Peyer's patch (tissue), 4 donors: ENCODE results near the gene TMEFF2. TPM values are rescaled to one million over a fixed set of nuclear protein-coding genes. Genes with fewer than 3 reads are reported as not detected.

Experiments used
- DNase-seq, 3 donors: peaks; one replicate each; pipeline ENCODE4 v3.0.0-alpha.2; 2017 to 2019
- H3K27ac ChIP-seq, 4 donors: fragments of 200-600 bp; sonication (generic); one replicate each; pipeline ENCODE4 v1.5.1; 2016 to 2019
- H3K27me3 ChIP-seq, 2 donors: fragments of 200-600 bp; sonication (generic); one replicate each; pipeline ENCODE4 v1.5.1; 2019
- H3K36me3 ChIP-seq, 3 donors: fragments of 200-600 bp; sonication (generic); one replicate each; pipeline ENCODE4 v1.5.1; 2016 to 2019
- H3K4me1 ChIP-seq, 4 donors: fragments of 200-600 bp; sonication (generic); one replicate each; pipeline ENCODE4 v1.5.1; 2016 to 2019
- H3K4me3 ChIP-seq, 4 donors: fragments of 200-600 bp; sonication (generic); 1 replicate in 3 of 4; 2 replicates in 1 of 4; pipeline ENCODE4 v1.5.1; 2016 to 2019; ENCODE audit warnings: mild to moderate bottlenecking in 1 of 4
- H3K9me3 ChIP-seq, 4 donors: fragments of 200-600 bp; sonication (generic); one replicate each; pipeline ENCODE4 v1.5.1; 2016 to 2019; ENCODE audit warnings: mild to moderate bottlenecking in 1 of 4
- CTCF ChIP-seq, 6 experiments: fragments of 450-650 bp in 4 of 6; fragments of 200-600 bp in 2 of 6; sonication (generic) in 1 of 6; IDR thresholded peaks; one replicate each; pipeline ENCODE4 v1.5.1; 2017 to 2019; ENCODE audit warnings: antibody characterized with exemption in 6 of 6, mild to moderate bottlenecking in 3 of 6, moderate library complexity in 1 of 6
- POLR2A ChIP-seq, 2 donors: fragments of 450-650 bp; IDR thresholded peaks; one replicate each; pipeline ENCODE4 v1.5.1; 2017; ENCODE audit warnings: antibody characterized with exemption in 2 of 2, mild to moderate bottlenecking in 2 of 2, moderate library complexity in 2 of 2
- total RNA-seq, 4 donors: library from RNA; depleted of rRNA; stranded (reverse); fragments of >200 nt; gene quantifications; one replicate each; pipeline ENCODE4 v1.1.0, GENCODE V29; 2016

TMEFF2 gene
- total RNA-seq, 4 donors from 2014 or later: 0.35 to 1.6 (median 0.68) TPM

- no peak overlapping the region for H3K27ac ChIP-seq
- H3K4me1 ChIP-seq: no peaks in the 10 kb centered on the region
- H3K9me3 ChIP-seq: no peaks in the 10 kb centered on the region
- no peaks in the 10 kb centered on the region for H3K36me3 ChIP-seq
- no peak for DNase-seq
- H3K4me3 ChIP-seq: no peak overlapping the region
- H3K27me3 ChIP-seq: no peaks in the 10 kb centered on the region
- TF ChIP-seq POLR2A (IDR thresholded peaks at IDR 0.05): no peak
- no peak for TF ChIP-seq CTCF (IDR thresholded peaks at IDR 0.05)
Observed at GRCh38 chr2:192010073-192010472, 184.7 kb downstream of the TMEFF2 start.

GRCh38 chr2:192007581-192008228 is 187.0 kb downstream of the TMEFF2 start:
- DNase-seq: no peak

GRCh38 chr2:192005211-192005610 is 189.5 kb downstream of the TMEFF2 start:
- H3K27me3 ChIP-seq: no peaks in the 10 kb centered on the region
- TF ChIP-seq CTCF (IDR thresholded peaks at IDR 0.05) (no peak), POLR2A (IDR thresholded peaks at IDR 0.05) (no peak)
- no peaks in the 10 kb centered on the region for H3K4me1 ChIP-seq
- H3K9me3 ChIP-seq: no peaks in the 10 kb centered on the region
- H3K27ac ChIP-seq: no peak overlapping the region
- no peak for DNase-seq
- no peaks in the 10 kb centered on the region for H3K36me3 ChIP-seq
- H3K4me3 ChIP-seq: no peak overlapping the region

More at GRCh38 chr2:192007581-192008228, 187.0 kb downstream of the TMEFF2 start:
- H3K9me3 ChIP-seq: no peaks in the 10 kb centered on the region
- no peaks in the 10 kb centered on the region for H3K36me3 ChIP-seq
- H3K27ac ChIP-seq: no peak overlapping the region
- no peaks in the 10 kb centered on the region for H3K4me1 ChIP-seq
- no peak for TF ChIP-seq POLR2A (IDR thresholded peaks at IDR 0.05)
- TF ChIP-seq CTCF (IDR thresholded peaks at IDR 0.05): no peak
- H3K4me3 ChIP-seq: no peak overlapping the region
- H3K27me3 ChIP-seq: no peaks in the 10 kb centered on the region

GRCh38 chr2:192004188-192004963 is 190.4 kb downstream of the TMEFF2 start:
- Histone ChIP-seq H3K27ac (no peak overlapping the region), H3K36me3 (no peaks in the 10 kb centered on the region), H3K27me3 (no peaks in the 10 kb centered on the region), H3K9me3 (no peaks in the 10 kb centered on the region), H3K4me3 (no peak overlapping the region), H3K4me1 (no peaks in the 10 kb centered on the region)
- no peak for TF ChIP-seq CTCF (IDR thresholded peaks at IDR 0.05)
- no peak for TF ChIP-seq POLR2A (IDR thresholded peaks at IDR 0.05)
- no peak for DNase-seq

- H3K4me1 ChIP-seq: no peaks in the 10 kb centered on the region
Observed at GRCh38 chr2:192002418-192002817, 192.3 kb downstream of the TMEFF2 start.

More at GRCh38 chr2:192002418-192002817, 192.3 kb downstream of the TMEFF2 start:
- Histone ChIP-seq H3K36me3 (no peaks in the 10 kb centered on the region), H3K27me3 (no peaks in the 10 kb centered on the region), H3K27ac (no peak overlapping the region), H3K4me3 (no peak overlapping the region), H3K9me3 (no peaks in the 10 kb centered on the region)
- DNase-seq: no peak
- TF ChIP-seq POLR2A (IDR thresholded peaks at IDR 0.05) (no peak), CTCF (IDR thresholded peaks at IDR 0.05) (no peak)
